Lower leg skin (tissue), 4 donors: ENCODE measurements around the gene ARHGEF12. TPM values are rescaled to one million over a fixed set of nuclear protein-coding genes. Genes with fewer than 3 reads are reported as not detected.

Experiments
- DNase-seq, 2 donors: peaks; one replicate each; pipeline ENCODE4 v3.0.0-alpha.2; 2019; ENCODE audit warnings: low spot score in 2 of 2
- H3K4me3 ChIP-seq: fragments of 200-600 bp; sonication (generic); 2 replicates; pipeline ENCODE4 v1.5.1; 2017; ENCODE audit warnings: mild to moderate bottlenecking, low read depth; ENCODE audit not compliant: poor library complexity, severe bottlenecking
- CTCF ChIP-seq, 3 donors: fragments of 450-650 bp; IDR thresholded peaks; one replicate each; pipeline ENCODE4 v1.5.1; 2016; ENCODE audit warnings: antibody characterized with exemption in 3 of 3, mild to moderate bottlenecking in 3 of 3, moderate library complexity in 2 of 3
- POLR2A ChIP-seq, 2 donors: fragments of 450-650 bp; IDR thresholded peaks; one replicate each; pipeline ENCODE4 v1.6.1; 2016 to 2017; ENCODE audit warnings: antibody characterized with exemption in 2 of 2, mild to moderate bottlenecking in 1 of 2, moderate library complexity in 1 of 2
- WGBS, 2 donors: methylation state at CpG; one replicate each; pipeline ENCODE4 v1.1.5; 2018; 5-methylcytosine and 5-hydroxymethylcytosine counted together
- intact Hi-C: fragments of 100-400 bp; cut with DNase I; formaldehyde crosslinking; loops from one replicate; pipeline ENCODE4 v1.15.0; 2023; ENCODE audit warnings: low total_unique reads
- total RNA-seq, 4 donors: library from RNA; depleted of rRNA; stranded (reverse); fragments of >200 nt; gene quantifications; one replicate each; pipeline ENCODE4 v1.1.0, GENCODE V29; 2016

Gene ARHGEF12
- total RNA-seq, 4 donors from 2014 or later: 124 to 153 (median 132) TPM

GRCh38 chr11:120342678-120343077 lies 6.5 kb downstream of the ARHGEF12 start:
- intact Hi-C loops: no loop called here
- DNase-seq: no peak
- no peak for TF ChIP-seq CTCF (IDR thresholded peaks at IDR 0.05)
- no peak for TF ChIP-seq POLR2A (IDR thresholded peaks at IDR 0.05)
- H3K4me3 ChIP-seq: no peak overlapping the region
- 70 to 77% methylated on average over 3 of the region's 3 CpGs for WGBS, 2 donors

GRCh38 chr11:120343429-120343828 lies 7.2 kb downstream of the ARHGEF12 start:
- no peak overlapping the region for H3K4me3 ChIP-seq
- no peak for DNase-seq
- WGBS, 2 donors: 47 to 59% methylated on average over 2 of the region's 2 CpGs
- TF ChIP-seq POLR2A (IDR thresholded peaks at IDR 0.05) (no peak), CTCF (IDR thresholded peaks at IDR 0.05) (no peak)
- intact Hi-C loops: no loop called here

- no peak for TF ChIP-seq POLR2A (IDR thresholded peaks at IDR 0.05)
- no peak for TF ChIP-seq CTCF (IDR thresholded peaks at IDR 0.05)
- DNase-seq: peak in 1 of 2 donors; percentile 43
- WGBS, 2 donors: 42 to 56% methylated on average over 1 of the region's 1 CpG
- no peak overlapping the region for H3K4me3 ChIP-seq
- intact Hi-C loops: no loop called here
Measured at GRCh38 chr11:120344302-120345004, 8.2 kb downstream of the ARHGEF12 start.

GRCh38 chr11:120346233-120346632 lies 10.0 kb downstream of the ARHGEF12 start:
- TF ChIP-seq CTCF (IDR thresholded peaks at IDR 0.05) (no peak), POLR2A (IDR thresholded peaks at IDR 0.05) (no peak)
- 11 to 17% methylated on average over 1 of the region's 1 CpG for WGBS, 2 donors
- H3K4me3 ChIP-seq: no peak overlapping the region
- intact Hi-C loops: no loop called here
- no peak for DNase-seq

- TF ChIP-seq POLR2A (IDR thresholded peaks at IDR 0.05) (no peak), CTCF (IDR thresholded peaks at IDR 0.05) (no peak)
- no peak for DNase-seq
- H3K4me3 ChIP-seq: no peak overlapping the region
- intact Hi-C loops: no loop called here
Measured at GRCh38 chr11:120350637-120351036, 14.4 kb downstream of the ARHGEF12 start.

- 62 to 65% methylated on average over 6 of the region's 6 CpGs for WGBS, 2 donors
- no peak overlapping the region for H3K4me3 ChIP-seq
- TF ChIP-seq CTCF (IDR thresholded peaks at IDR 0.05): no peak
- no peak for TF ChIP-seq POLR2A (IDR thresholded peaks at IDR 0.05)
- intact Hi-C loops: no loop called here
- DNase-seq: no peak
Measured at GRCh38 chr11:120352405-120352804, 16.2 kb downstream of the ARHGEF12 start.
